Muscle layer of duodenum (tissue), 2 donors: ENCODE data around the gene PSMB5.
"Not testable (repeated sequence)": the region's sequence is repeated elsewhere in the genome, so short reads cannot be mapped to it uniquely, and the experiment has no call there.

Experiments used
- H3K27ac ChIP-seq: one replicate; pipeline ENCODE4 v1.7.0; 2013; ENCODE audit warnings: mild to moderate bottlenecking, low read length
- H3K27me3 ChIP-seq: one replicate; pipeline ENCODE4 v1.7.0; 2013; ENCODE audit warnings: low read depth, mild to moderate bottlenecking, control low read depth, low read length
- H3K36me3 ChIP-seq, 2 donors: one replicate each; pipeline ENCODE4 v1.7.0; 2013; ENCODE audit warnings: low read length in 2 of 2, control low read depth in 1 of 2, mild to moderate bottlenecking in 1 of 2; ENCODE audit not compliant: insufficient read depth in 2 of 2, control insufficient read depth in 1 of 2
- H3K4me1 ChIP-seq, 2 donors: one replicate each; pipeline ENCODE4 v1.7.0; 2013; ENCODE audit warnings: low read length in 2 of 2, mild to moderate bottlenecking in 2 of 2, control low read depth in 1 of 2, moderate library complexity in 1 of 2; ENCODE audit not compliant: insufficient read depth in 2 of 2, control insufficient read depth in 1 of 2
- H3K4me3 ChIP-seq, 2 donors: one replicate each; pipeline ENCODE4 v1.7.0; 2013; ENCODE audit warnings: low read length in 2 of 2, low read depth in 1 of 2, mild to moderate bottlenecking in 1 of 2
- H3K9me3 ChIP-seq, 2 donors: one replicate each; pipeline ENCODE4 v1.7.0; 2013; ENCODE audit warnings: low read length in 2 of 2, control low read depth in 1 of 2, mild to moderate bottlenecking in 1 of 2; ENCODE audit not compliant: control insufficient read depth in 1 of 2
- donor health status: healthy.

PSMB5 gene

GRCh38 chr14:23021889-23022442, 12.7 kb downstream of the PSMB5 start:
- no peaks in the 10 kb centered on the region for H3K4me1 ChIP-seq
- no peaks in the 10 kb centered on the region for H3K9me3 ChIP-seq
- H3K36me3 ChIP-seq = peaks cover 15 to 16% of the 10 kb centered on the region in 2 donors
- no peak overlapping the region for H3K4me3 ChIP-seq
- no peaks in the 10 kb centered on the region for H3K27me3 ChIP-seq
- no peak overlapping the region for H3K27ac ChIP-seq

GRCh38 chr14:23021434-23021833, 13.3 kb downstream of the PSMB5 start:
- no peaks in the 10 kb centered on the region for H3K4me1 ChIP-seq
- peaks cover 15 to 16% of the 10 kb centered on the region in 2 donors for H3K36me3 ChIP-seq
- H3K27ac ChIP-seq = no peak overlapping the region
- no peaks in the 10 kb centered on the region for H3K9me3 ChIP-seq
- H3K4me3 ChIP-seq = no peak overlapping the region
- H3K27me3 ChIP-seq = no peaks in the 10 kb centered on the region

- H3K9me3 ChIP-seq = no peaks in the 10 kb centered on the region
- H3K4me3 ChIP-seq = no peak overlapping the region
- no peaks in the 10 kb centered on the region for H3K27me3 ChIP-seq
- peaks cover 6 to 8% of the 10 kb centered on the region in 2 donors for H3K36me3 ChIP-seq
- H3K27ac ChIP-seq = no peak overlapping the region
- H3K4me1 ChIP-seq = no peaks in the 10 kb centered on the region
Measured at GRCh38 chr14:23020143-23021128, 14.3 kb downstream of the PSMB5 start.

GRCh38 chr14:23018107-23018506, 16.6 kb downstream of the PSMB5 start:
- Histone ChIP-seq H3K36me3 (no peaks in the 10 kb centered on the region), H3K27me3 (no peaks in the 10 kb centered on the region), H3K4me3 (no peak overlapping the region), H3K27ac (no peak overlapping the region), H3K4me1 (no peaks in the 10 kb centered on the region), H3K9me3 (no peaks in the 10 kb centered on the region)

- H3K27ac ChIP-seq = no peak overlapping the region
- no peaks in the 10 kb centered on the region for H3K9me3 ChIP-seq
Measured at GRCh38 chr14:23017091-23017490, 17.6 kb downstream of the PSMB5 start.

GRCh38 chr14:23015618-23016017, 19.1 kb downstream of the PSMB5 start:
- Histone ChIP-seq H3K27ac (no peak overlapping the region), H3K9me3 (no peaks in the 10 kb centered on the region), H3K4me3 (no peak overlapping the region), H3K36me3 (no peaks in the 10 kb centered on the region), H3K4me1 (no peaks in the 10 kb centered on the region), H3K27me3 (no peaks in the 10 kb centered on the region)

More at GRCh38 chr14:23017091-23017490, 17.6 kb downstream of the PSMB5 start:
- H3K4me3 ChIP-seq = no peak overlapping the region
- no peaks in the 10 kb centered on the region for H3K4me1 ChIP-seq
- H3K36me3 ChIP-seq = no peaks in the 10 kb centered on the region
- no peaks in the 10 kb centered on the region for H3K27me3 ChIP-seq

GRCh38 chr14:23013749-23014054, 21.0 kb downstream of the PSMB5 start:
- not testable (repeated sequence) for H3K4me3 ChIP-seq, H3K27ac ChIP-seq, H3K27me3 ChIP-seq, H3K9me3 ChIP-seq, H3K4me1 ChIP-seq, H3K36me3 ChIP-seq

- H3K27ac ChIP-seq = no peak overlapping the region
- H3K9me3 ChIP-seq = no peaks in the 10 kb centered on the region
- no peaks in the 10 kb centered on the region for H3K36me3 ChIP-seq
- H3K4me1 ChIP-seq = no peaks in the 10 kb centered on the region
- H3K4me3 ChIP-seq = no peak overlapping the region
- no peaks in the 10 kb centered on the region for H3K27me3 ChIP-seq
Measured at GRCh38 chr14:23013054-23013748, 21.5 kb downstream of the PSMB5 start.

GRCh38 chr14:23009939-23010726, 24.6 kb downstream of the PSMB5 start, which contains the start of gene C14orf93:
TSS of gene C14orf93 (minus strand) at chr14:23010143. CDS start at chr14:22999023, 11,120 bp downstream.
- H3K27ac ChIP-seq = peak within 1 kb of the TSS; percentile 89
- peak within 1 kb of the TSS; percentile 70 to 78 for H3K4me3 ChIP-seq
- no peaks in the 10 kb centered on the region for H3K27me3 ChIP-seq
- H3K36me3 ChIP-seq = no peaks in the 10 kb centered on the region
- H3K4me1 ChIP-seq = peaks cover 4 to 7% of the 10 kb centered on the region in 2 donors
- no peaks in the 10 kb centered on the region for H3K9me3 ChIP-seq

- H3K36me3 ChIP-seq = no peaks in the 10 kb centered on the region
- H3K4me1 ChIP-seq = peaks cover 4 to 7% of the 10 kb centered on the region in 2 donors
- peak overlapping the region; percentile 70 to 78 for H3K4me3 ChIP-seq
- no peaks in the 10 kb centered on the region for H3K9me3 ChIP-seq
- no peaks in the 10 kb centered on the region for H3K27me3 ChIP-seq
- peak overlapping the region; percentile 89 for H3K27ac ChIP-seq
Measured at GRCh38 chr14:23009483-23009938, 25.2 kb downstream of the PSMB5 start.
